ENCODE measurements around the gene ANKRD13D.

ANKRD13D gene

GRCh38 chr11:67289226-67289650 lies at the start of gene ANKRD13D:
TSS of gene ANKRD13D (plus strand) at chr11:67289303. CDS start at chr11:67289461, 158 bp downstream.
- DNase-seq (ENCODE audit: low read depth in 3 of 3), result no peak

- peak; percentile 90 to 97 (median 93) for DNase-seq (ENCODE audit: low read depth in 3 of 3)
Observed at GRCh38 chr11:67239783-67240575, 49.1 kb upstream of the ANKRD13D start.

GRCh38 chr11:67240576-67241389 lies 48.3 kb upstream of the ANKRD13D start:
- DNase-seq (ENCODE audit: low read depth in 3 of 3), result peak; percentile 59 to 81 (median 64)

DNA sequence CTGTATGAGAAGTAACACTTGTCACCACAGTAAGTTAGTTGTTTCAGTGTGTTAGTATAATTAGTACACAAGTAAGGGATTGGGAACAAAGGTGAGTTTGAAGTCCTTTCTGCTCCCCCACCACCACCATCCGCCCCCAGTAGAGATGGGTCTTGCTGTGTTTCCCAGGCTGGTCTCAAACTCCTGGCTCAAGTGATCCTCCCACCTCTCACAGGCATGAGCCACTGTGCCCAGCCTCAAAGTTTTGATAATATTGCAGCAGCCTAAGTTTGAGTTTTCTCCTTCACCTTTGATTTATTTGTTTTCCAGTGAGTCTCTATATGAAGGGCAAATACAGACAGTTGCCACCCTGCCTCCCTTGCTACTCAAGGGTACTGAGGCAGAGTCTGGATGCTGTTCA lies 46.6 kb upstream of the ANKRD13D start:
- DNase-seq (ENCODE audit: low read depth in 3 of 3), result no peak

DNA sequence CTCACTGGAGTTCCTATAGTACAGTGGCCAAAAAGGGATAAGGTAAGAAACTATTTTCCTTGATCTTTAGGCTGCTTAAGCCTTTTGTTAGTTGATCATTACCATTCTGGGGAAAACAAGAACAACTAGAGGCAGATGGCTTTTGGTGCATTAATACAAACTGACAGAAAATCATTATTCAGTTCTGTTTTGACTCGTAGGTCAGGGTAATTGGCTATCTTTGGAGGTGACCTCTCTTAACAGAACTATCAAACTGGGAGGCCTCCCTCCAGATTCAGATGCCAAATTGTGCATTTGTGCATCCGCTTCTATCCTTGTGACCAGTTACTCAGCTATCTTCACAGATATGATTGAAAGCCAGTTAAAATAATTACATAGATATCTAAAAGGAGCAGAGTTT lies 46.1 kb upstream of the ANKRD13D start:
- no peak for DNase-seq (ENCODE audit: low read depth in 3 of 3)

GRCh38 chr11:67245046-67245445 lies 44.1 kb upstream of the ANKRD13D start:
- DNase-seq (ENCODE audit: low read depth in 3 of 3), result no peak

DNA sequence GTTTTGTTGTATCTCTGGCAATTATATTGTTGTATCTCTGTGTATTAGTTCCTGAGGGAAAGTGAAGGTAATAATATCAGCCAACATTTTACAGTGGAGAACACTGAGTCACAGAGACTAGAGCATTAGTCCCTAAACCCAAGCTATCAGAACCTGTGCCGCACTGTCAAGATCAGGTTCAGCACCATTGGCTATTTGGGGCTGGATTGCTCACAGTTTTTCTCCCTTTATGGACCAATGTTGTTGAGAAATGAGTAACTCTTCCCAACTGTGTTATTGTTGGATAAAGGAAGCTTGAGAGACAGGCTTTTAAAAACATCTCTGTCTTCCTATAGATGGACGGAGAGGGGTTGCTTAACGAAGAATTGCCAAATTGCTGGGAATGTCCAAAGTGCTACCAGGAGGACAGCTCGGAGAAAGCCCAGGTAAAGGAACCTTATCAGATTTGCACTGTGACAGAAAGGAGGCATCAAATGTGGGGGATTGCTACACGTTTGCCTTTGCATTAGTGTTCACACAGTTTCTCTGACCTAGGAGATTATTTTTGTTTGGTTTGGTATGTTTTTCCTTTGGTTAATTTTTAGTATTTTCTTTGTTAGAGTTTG lies 41.1 kb upstream of the ANKRD13D start:
- DNase-seq (ENCODE audit: low read depth in 3 of 3), result no peak

GRCh38 chr11:67248653-67249052 lies 40.5 kb upstream of the ANKRD13D start:
- DNase-seq (ENCODE audit: low read depth in 3 of 3), result no peak

GRCh38 chr11:67250059-67251043 lies 38.8 kb upstream of the ANKRD13D start:
- DNase-seq (ENCODE audit: low read depth in 3 of 3), result no peak

DNA sequence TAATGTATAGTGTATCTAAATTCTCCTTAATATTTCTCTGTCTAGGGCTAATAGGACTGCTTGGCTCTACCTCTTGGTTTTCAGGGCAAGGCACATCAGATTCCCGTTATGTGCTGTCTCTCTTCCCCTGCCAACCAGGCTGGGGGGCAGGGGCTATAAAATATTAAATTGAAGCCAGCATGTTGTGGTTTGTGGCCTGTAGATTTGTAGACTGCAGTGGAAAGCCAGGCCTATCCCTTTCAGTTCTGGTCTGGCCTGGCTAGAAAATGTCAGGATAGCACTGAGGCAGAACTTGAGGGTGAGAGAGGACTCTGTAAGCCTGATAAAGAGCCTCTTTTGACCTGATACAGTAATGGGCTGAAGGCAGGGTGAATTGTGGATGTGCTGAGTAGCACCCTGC lies 37.3 kb upstream of the ANKRD13D start:
- no peak for DNase-seq (ENCODE audit: low read depth in 3 of 3)

- DNase-seq (ENCODE audit: low read depth in 3 of 3), result no peak
Observed at GRCh38 chr11:67252831-67253239, 36.3 kb upstream of the ANKRD13D start.

GRCh38 chr11:67253872-67254624 lies 35.1 kb upstream of the ANKRD13D start:
- DNase-seq (ENCODE audit: low read depth in 3 of 3), result no peak

DNA sequence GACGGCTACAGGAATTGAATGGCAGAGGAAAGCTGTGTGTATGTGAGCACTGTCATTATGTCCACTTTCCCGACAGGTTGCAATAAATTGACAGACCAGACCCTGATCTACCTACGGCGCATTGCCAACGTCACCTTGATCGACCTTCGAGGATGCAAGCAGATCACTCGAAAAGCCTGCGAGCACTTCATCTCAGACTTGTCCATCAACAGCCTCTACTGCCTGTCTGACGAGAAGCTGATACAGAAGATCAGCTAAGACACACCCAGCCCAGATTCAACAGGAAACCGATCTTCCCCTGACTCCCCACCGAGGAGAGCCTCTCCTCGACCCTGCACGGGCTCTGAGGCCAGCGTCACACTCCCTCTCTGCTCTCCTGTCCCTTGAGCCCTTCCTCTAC lies 34.3 kb upstream of the ANKRD13D start:
- DNase-seq (ENCODE audit: low read depth in 3 of 3), result no peak

GRCh38 chr11:67255353-67255752 lies 33.8 kb upstream of the ANKRD13D start:
- DNase-seq (ENCODE audit: low read depth in 3 of 3), result no peak

DNA sequence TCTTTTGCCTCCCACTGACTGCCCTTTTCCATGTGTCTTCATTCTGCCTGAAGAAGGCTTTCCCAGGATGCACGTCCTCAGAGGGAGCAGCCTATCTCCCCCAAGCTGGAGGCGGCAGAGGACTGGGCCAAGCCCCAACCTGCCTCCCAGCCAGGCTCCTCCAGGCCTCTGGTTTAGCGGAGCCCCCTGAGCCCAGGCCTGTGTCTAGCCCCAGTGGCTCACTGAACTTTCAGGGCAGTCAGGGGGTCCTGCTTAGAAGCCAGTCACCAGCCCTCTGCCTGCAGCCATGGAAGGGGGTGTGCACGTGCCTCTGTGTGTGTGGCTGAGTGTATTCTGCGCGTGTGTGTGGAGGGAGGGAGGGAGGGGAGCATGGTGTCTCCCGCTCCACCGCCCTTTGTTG lies 33.2 kb upstream of the ANKRD13D start:
- no peak for DNase-seq (ENCODE audit: low read depth in 3 of 3)

DNA sequence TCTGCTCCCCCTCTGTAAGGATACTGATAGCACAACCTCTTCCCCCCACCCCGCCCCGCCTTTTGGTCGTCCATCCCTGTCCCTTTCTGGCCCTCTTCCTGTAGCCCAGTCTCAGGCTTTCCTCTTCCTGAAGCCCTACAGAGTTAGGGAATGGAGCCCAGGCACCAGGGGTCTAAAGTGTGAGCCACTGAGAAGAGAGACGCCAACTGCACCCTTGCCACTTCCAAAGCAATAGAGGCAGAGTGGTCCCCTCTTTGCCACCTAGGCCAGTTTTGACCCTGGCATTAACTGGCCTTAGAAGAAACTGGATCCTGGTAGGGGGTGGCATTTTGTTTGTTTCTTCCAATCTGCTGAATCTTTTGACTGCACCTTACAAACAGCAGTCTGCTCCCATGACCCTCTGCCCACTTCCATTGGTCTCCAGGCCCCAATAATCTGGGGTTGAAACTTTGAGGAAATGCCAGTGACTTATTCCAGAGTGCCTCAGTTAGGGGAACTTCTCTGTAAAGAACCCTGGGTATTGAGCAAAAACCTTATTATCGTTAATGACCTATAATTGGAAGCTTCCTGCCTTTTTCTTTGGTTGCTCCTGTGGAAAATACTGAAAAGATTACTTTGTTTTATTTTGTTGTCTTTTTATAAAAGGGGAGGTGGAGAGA lies 32.5 kb upstream of the ANKRD13D start:
- no peak for DNase-seq (ENCODE audit: low read depth in 3 of 3)

DNA sequence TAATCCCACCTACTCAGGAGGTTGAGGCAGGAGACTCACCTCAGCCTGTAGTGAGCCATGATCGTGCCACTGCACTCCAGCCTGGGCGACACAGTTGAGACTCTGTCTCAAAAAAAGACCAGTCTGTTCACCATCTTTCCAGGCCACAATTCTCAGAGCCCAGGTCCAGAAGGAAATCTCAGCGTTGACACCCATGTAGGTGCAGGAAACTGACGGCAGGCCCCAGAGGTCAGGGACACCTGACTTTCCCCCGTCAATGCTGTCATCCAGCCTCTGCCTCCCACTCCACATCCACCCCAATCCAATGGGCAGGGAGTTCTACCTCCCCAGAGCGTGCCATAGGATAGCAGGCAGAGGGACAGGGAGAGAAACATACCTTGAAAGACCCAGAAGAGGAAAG lies 28.7 kb upstream of the ANKRD13D start:
- no peak for DNase-seq (ENCODE audit: low read depth in 3 of 3)

DNA sequence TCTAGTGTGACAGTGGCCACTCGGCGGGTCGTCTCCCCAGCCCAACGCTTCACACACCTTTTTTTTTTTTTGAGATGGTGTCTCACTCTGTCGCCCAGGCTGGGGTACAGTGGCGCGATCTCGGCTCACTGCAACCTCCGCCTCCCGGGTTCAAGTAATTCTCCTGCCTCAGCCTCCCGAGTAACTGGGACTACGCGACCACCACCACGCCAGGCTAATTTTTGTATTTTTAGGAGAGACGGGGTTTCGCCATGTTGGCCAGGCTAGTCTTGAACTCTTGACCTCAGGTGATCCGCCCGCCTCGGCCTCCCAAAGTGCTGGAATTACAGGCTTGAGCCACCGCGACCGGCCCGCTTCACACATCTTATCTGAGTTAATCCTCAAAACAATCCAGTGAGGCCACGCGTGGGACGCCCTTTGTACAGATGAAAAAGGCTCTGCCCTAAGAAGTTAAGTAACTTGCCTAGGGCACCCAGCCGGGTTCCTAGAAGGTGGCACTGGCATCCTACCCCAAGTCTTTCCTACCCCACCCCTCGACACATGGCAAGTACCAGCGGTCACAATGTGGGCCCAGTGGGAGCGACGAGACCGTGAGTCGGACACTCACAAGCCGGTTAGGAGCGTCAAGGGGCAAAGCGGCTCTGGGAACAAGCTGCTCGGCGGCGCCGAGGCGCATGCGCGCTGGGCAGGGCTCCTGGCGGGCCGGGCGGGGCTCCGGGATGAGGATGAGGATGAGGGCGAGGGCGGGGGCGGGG lies 28.0 kb upstream of the ANKRD13D start:
- peak in 1 of 3 experiments; percentile 69 for DNase-seq (ENCODE audit: low read depth in 3 of 3)

- no peak for DNase-seq (ENCODE audit: low read depth in 3 of 3)
Observed at GRCh38 chr11:67261640-67261945, 27.5 kb upstream of the ANKRD13D start.
